MG63 (cell line): ENCODE results near the gene PLEKHG2. TPM values are rescaled to one million over a fixed set of nuclear protein-coding genes. Genes with fewer than 3 reads are reported as not detected.
"Not testable (repeated sequence)": the region's sequence is repeated elsewhere in the genome, so short reads cannot be mapped to it uniquely, and the experiment has no call there.

Experiments
- DNase-seq: peaks from one replicate; pipeline ENCODE4 v3.0.0-alpha.2; 2020
- H3K27me3 ChIP-seq: fragments of 250-450 bp; sonication (Bioruptor Pico); 2 replicates; pipeline ENCODE4 v1.5.1; 2020; ENCODE audit warnings: mild to moderate bottlenecking, moderate library complexity
- H3K36me3 ChIP-seq: fragments of 250-450 bp; sonication (Bioruptor Pico); 2 replicates; pipeline ENCODE4 v1.5.1; 2020; ENCODE audit warnings: mild to moderate bottlenecking, moderate library complexity
- H3K4me3 ChIP-seq: fragments of 250-450 bp; sonication (Bioruptor Pico); 2 replicates; pipeline ENCODE4 v1.5.1; 2020; ENCODE audit warnings: mild to moderate bottlenecking, moderate library complexity
- H3K9me3 ChIP-seq: fragments of 250-450 bp; sonication (Bioruptor Pico); 2 replicates; pipeline ENCODE4 v1.5.1; 2020; ENCODE audit warnings: mild to moderate bottlenecking, moderate library complexity
- total RNA-seq: library from RNA; depleted of rRNA; stranded (reverse); fragments of >200 nt; shearing (Covaris generic); gene quantifications from 2 replicates; pipeline ENCODE4 v1.2.3, GENCODE V29; 2014; ENCODE audit warnings: low replicate concordance; rRNA removed

Gene PLEKHG2
- total RNA-seq: 3.0 and 12.4 TPM in 2 replicates

DNA sequence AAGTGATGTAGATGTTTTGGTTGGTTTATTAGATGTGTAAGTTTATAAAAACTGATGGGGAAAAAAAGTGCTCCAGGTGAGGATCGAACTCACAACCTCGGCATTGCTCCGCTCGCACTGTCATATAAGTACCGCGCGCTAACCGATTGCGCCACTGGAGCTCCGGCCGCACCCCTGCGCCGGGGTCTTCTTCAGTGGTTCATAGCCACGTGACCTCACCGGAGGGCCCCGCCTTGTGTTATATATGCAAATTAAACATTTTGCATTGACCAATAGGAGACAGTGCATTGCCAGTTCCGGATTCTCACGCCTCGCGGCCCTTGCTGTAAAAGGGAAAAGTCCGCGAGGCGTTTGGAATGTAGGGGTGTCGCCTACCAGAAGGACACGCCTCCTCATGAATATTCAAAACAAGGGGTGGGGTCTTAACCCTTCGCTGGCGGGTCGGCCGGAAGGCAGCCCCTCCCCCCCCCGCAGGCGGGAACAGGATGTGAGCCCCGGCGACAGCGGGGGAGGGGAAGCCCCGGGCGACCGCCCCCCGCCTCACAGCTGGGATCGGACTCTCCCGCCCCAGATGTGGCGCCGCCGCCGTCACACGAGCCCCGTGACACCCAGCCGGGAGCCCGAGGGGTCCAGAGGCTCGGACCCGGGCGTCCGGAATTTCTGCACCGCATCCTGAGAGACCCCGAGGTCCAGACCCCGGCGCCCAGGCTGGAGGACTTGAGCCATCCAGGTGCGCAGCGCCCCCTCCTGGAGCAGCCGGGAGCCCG lies at the start of gene PLEKHG2:
TSS of gene PLEKHG2 (plus strand) at position 570 of the 767 bp plus-strand sequence. CDS start 1,418 bp downstream, outside the sequence.
- no peaks in the 10 kb centered on the region for H3K9me3 ChIP-seq
- peak within 1 kb of the TSS; percentile 95 for H3K4me3 ChIP-seq
- no peaks in the 10 kb centered on the region for H3K27me3 ChIP-seq
- H3K36me3 ChIP-seq: peaks cover 16% of the 10 kb centered on the region
- peak; percentile 97 for DNase-seq

GRCh38 chr19:39362682-39363657 lies 49.5 kb upstream of the PLEKHG2 start:
- peaks cover 85% of the 10 kb centered on the region for H3K36me3 ChIP-seq
- peak; percentile 44 for DNase-seq
- no peaks in the 10 kb centered on the region for H3K9me3 ChIP-seq
- H3K4me3 ChIP-seq: no peak overlapping the region
- no peaks in the 10 kb centered on the region for H3K27me3 ChIP-seq

GRCh38 chr19:39363901-39364457 lies 48.5 kb upstream of the PLEKHG2 start:
- Histone ChIP-seq H3K4me3 (no peak overlapping the region), H3K36me3 (peaks cover 81% of the 10 kb centered on the region), H3K9me3 (no peaks in the 10 kb centered on the region), H3K27me3 (no peaks in the 10 kb centered on the region)
- no peak for DNase-seq

DNA sequence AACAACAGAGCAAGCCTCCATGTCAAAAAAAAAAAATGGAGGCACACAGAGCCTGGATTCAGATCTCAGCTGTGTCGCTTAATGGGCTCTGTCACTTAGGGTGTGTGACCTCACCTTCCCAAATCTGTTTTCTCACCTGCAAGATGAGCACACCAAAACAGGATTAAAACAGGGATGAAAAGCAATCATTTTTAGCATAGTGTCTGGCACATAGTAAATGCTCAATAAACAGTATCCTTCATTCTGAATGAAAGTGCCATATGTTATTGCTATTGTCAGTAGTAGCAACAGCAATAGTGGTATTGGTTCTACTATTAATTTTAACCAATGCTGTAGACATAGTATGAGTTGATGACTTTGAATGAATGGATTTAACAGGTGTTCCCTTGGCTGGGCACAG lies 46.9 kb upstream of the PLEKHG2 start:
- no peak for DNase-seq
- Histone ChIP-seq H3K36me3 (peaks cover 81% of the 10 kb centered on the region), H3K9me3 (no peaks in the 10 kb centered on the region), H3K27me3 (no peaks in the 10 kb centered on the region), H3K4me3 (no peak overlapping the region)

- Histone ChIP-seq H3K4me3 (no peak overlapping the region), H3K36me3 (peaks cover 76% of the 10 kb centered on the region), H3K9me3 (no peaks in the 10 kb centered on the region), H3K27me3 (no peaks in the 10 kb centered on the region)
- no peak for DNase-seq
Measured at GRCh38 chr19:39369200-39369599, 43.3 kb upstream of the PLEKHG2 start.

DNA sequence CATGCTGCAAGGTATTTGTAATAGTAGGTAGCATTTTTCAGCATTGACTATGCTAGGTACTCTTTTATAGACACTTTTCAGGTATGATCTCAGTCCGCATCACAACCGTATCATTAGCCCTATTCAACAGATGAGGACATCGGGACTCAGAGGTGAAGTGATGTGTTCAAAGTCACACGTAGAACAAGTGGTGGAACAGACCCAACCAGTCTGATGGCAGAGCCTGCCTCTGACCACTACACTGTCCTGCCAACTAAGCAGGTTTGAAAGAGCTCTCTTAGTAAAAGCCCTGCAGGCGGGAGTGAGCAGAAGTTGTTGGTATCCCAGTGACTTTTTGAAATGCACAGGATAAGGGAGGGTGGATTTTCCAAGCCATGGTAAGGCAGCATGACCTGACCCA lies 41.7 kb upstream of the PLEKHG2 start:
- Histone ChIP-seq H3K27me3 (no peaks in the 10 kb centered on the region), H3K4me3 (no peak overlapping the region), H3K9me3 (no peaks in the 10 kb centered on the region), H3K36me3 (peaks cover 82% of the 10 kb centered on the region)
- DNase-seq: no peak

GRCh38 chr19:39372047-39372802 lies 40.2 kb upstream of the PLEKHG2 start:
- no peak overlapping the region for H3K4me3 ChIP-seq
- peaks cover 82% of the 10 kb centered on the region for H3K36me3 ChIP-seq
- H3K9me3 ChIP-seq: no peaks in the 10 kb centered on the region
- DNase-seq: peak; percentile 98
- H3K27me3 ChIP-seq: no peaks in the 10 kb centered on the region

DNA sequence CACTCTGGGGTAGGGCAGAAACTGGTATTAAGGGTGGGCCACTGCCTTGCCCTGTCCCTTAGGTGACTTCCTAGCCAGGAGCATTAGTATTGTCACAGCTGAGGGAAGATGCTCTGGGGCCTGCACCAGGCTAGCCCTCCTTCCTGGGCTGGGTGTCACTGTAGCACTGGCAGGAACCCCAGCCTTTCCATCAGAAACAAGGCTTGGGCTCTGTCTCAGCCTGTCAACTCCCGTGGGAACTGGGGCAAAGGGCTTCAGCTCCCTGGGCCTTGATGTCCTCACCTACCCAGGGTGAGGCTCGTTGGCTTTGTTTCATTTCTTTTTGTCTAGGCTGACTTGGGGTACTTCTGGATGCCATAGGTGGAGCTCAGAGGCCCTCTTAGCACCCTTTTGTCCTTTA lies 39.5 kb upstream of the PLEKHG2 start:
- no peak for DNase-seq
- H3K36me3 ChIP-seq: peaks cover 86% of the 10 kb centered on the region
- H3K9me3 ChIP-seq: no peaks in the 10 kb centered on the region
- no peak overlapping the region for H3K4me3 ChIP-seq
- no peaks in the 10 kb centered on the region for H3K27me3 ChIP-seq

GRCh38 chr19:39375929-39376328 lies 36.5 kb upstream of the PLEKHG2 start:
- H3K4me3 ChIP-seq: no peak overlapping the region
- peaks cover 89% of the 10 kb centered on the region for H3K36me3 ChIP-seq
- H3K27me3 ChIP-seq: no peaks in the 10 kb centered on the region
- no peak for DNase-seq
- no peaks in the 10 kb centered on the region for H3K9me3 ChIP-seq

- Histone ChIP-seq H3K9me3 (no peaks in the 10 kb centered on the region), H3K36me3 (peaks cover 88% of the 10 kb centered on the region), H3K4me3 (no peak overlapping the region), H3K27me3 (no peaks in the 10 kb centered on the region)
- DNase-seq: no peak
Measured at GRCh38 chr19:39377373-39378362, 34.8 kb upstream of the PLEKHG2 start.

- DNase-seq, H3K27me3 ChIP-seq, H3K9me3 ChIP-seq, H3K4me3 ChIP-seq: not testable (repeated sequence)
- peaks cover 82% of the 10 kb centered on the region for H3K36me3 ChIP-seq
Measured at GRCh38 chr19:39379366-39379765, 33.1 kb upstream of the PLEKHG2 start.

DNA sequence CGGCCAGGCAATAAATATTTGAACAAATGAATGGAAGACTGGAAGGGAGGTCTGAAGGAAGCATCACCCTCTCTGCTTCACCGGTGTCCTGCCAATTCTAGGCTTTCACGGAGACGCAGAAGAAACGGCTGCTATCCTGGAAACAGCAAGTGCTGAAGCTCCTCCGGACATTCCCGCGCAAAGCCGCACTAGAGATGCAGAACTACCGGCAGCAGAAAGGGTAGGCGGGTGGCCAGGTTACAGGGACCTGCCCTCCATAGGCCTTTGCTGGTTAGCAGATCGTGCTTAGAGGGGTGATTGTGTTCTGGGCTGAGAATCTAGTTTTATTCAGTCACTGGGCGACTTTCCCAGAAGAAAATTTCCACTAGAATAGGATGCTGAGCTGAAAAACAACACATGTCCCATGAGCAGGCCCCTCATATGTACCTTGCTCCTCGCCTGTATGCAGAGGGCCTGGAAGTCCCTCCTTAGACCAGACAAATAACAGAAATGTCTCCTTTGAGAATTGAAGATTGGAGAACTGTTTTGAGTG lies 32.5 kb upstream of the PLEKHG2 start:
- H3K27me3 ChIP-seq: no peaks in the 10 kb centered on the region
- H3K36me3 ChIP-seq: peaks cover 80% of the 10 kb centered on the region
- no peak overlapping the region for H3K4me3 ChIP-seq
- H3K9me3 ChIP-seq: no peaks in the 10 kb centered on the region
- DNase-seq: no peak

GRCh38 chr19:39380521-39381502 lies 31.7 kb upstream of the PLEKHG2 start:
- Histone ChIP-seq H3K4me3 (no peak overlapping the region), H3K36me3 (peaks cover 79% of the 10 kb centered on the region), H3K9me3 (no peaks in the 10 kb centered on the region), H3K27me3 (no peaks in the 10 kb centered on the region)
- DNase-seq: no peak

- no peak for DNase-seq
- peaks cover 79% of the 10 kb centered on the region for H3K36me3 ChIP-seq
Measured at GRCh38 chr19:39381910-39382611, 30.4 kb upstream of the PLEKHG2 start.

More at GRCh38 chr19:39381910-39382611, 30.4 kb upstream of the PLEKHG2 start:
- no peaks in the 10 kb centered on the region for H3K27me3 ChIP-seq
- no peak overlapping the region for H3K4me3 ChIP-seq
- no peaks in the 10 kb centered on the region for H3K9me3 ChIP-seq
